Heart right ventricle (tissue), 16 donors: ENCODE results near the gene ALDOB. TPM values are rescaled to one million over a fixed set of nuclear protein-coding genes. Genes with fewer than 3 reads are reported as not detected.

Experiments
- ATAC-seq, 8 donors: fragments of 200-7000 bp; cut with Tn5 transposase; one replicate each; pipeline ENCODE4 v1.9.1; 2020; ENCODE audit warnings: mild to moderate bottlenecking in 8 of 8, moderate library complexity in 8 of 8, moderate number of reproducible peaks in 1 of 8
- DNase-seq, 2 donors: peaks; one replicate each; pipeline ENCODE4 v3.0.0-alpha.2; 2020
- H3K27ac ChIP-seq, 10 donors: fragments of 200-600 bp; sonication (generic) in 2 of 10; one replicate each; pipeline versions ENCODE4 v1.5.0 to v1.8.0; 2020 to 2022; ENCODE audit warnings: mild to moderate bottlenecking in 3 of 10
- H3K27me3 ChIP-seq, 7 donors: fragments of 200-600 bp; one replicate each; pipeline ENCODE4 v1.8.0; 2021 to 2022; ENCODE audit warnings: mild to moderate bottlenecking in 2 of 7
- H3K36me3 ChIP-seq, 9 donors: fragments of 200-600 bp; sonication (generic) in 1 of 9; one replicate each; pipeline versions ENCODE4 v1.5.0 to v1.8.0; 2020 to 2022; ENCODE audit warnings: mild to moderate bottlenecking in 2 of 9
- H3K4me1 ChIP-seq, 9 donors: fragments of 200-600 bp; sonication (generic) in 1 of 9; one replicate each; pipeline versions ENCODE4 v1.5.0 to v1.8.0; 2020 to 2022; ENCODE audit warnings: mild to moderate bottlenecking in 4 of 9
- H3K4me3 ChIP-seq, 10 donors: fragments of 200-600 bp; sonication (generic) in 2 of 10; one replicate each; pipeline versions ENCODE4 v1.5.0 to v1.8.0; 2020 to 2022; ENCODE audit warnings: mild to moderate bottlenecking in 7 of 10, moderate library complexity in 2 of 10
- H3K9me3 ChIP-seq, 11 donors: fragments of 200-600 bp in 10 of 11; sonication (generic) in 2 of 11; one replicate each; pipeline versions ENCODE4 v1.5.0 to v1.8.0; 2013 to 2022; ENCODE audit warnings: mild to moderate bottlenecking in 2 of 11, control low read depth in 1 of 11, moderate library complexity in 1 of 11
- CTCF ChIP-seq, 9 donors: fragments of 200-600 bp; sonication (generic) in 2 of 9; IDR thresholded peaks; one replicate each; pipeline versions ENCODE4 v1.5.0 to v1.8.0; 2021 to 2022; ENCODE audit warnings: antibody characterized with exemption in 9 of 9, mild to moderate bottlenecking in 5 of 9, moderate library complexity in 1 of 9
- WGBS, 2 donors: extraction: QIAGEN DNeasy Blood & Tissue Kit; methylation state at CpG; one replicate each; pipeline ENCODE4 v1.1.7; 2013; ENCODE audit warnings: inconsistent platforms in 1 of 2; 5-methylcytosine and 5-hydroxymethylcytosine counted together
- intact Hi-C, 10 donors: fragments of 100-400 bp; cut with DNase I; formaldehyde crosslinking; loops; one replicate each; pipeline versions ENCODE4 v1.11.1 to v1.14.2; 2022
- polyA plus RNA-seq, 2 donors: library from polyadenylated mRNA; stranded (reverse); fragments of 200-250 nt; gene quantifications; one replicate each; pipeline ENCODE4 v1.2.3, GENCODE V29; 2013
- total RNA-seq, 10 donors: library from RNA; stranded (reverse); fragmentation: NEBNext Ultra II Directional in 3 of 10; extraction: Animal tissue kit (Norgen Biotek cat#: 25700) in 3 of 10; gene quantifications; one replicate each; pipeline versions ENCODE4 v1.2.1 to v1.2.4, GENCODE V29; 2021 to 2023
- donor health status: Arrhythmogenic right ventricular cardiomyopathy.
- donor health status: ischemic (EF 13 %, LVEDD 7.1; RV severe dilation, severe dysfunction).
- donor health status: healthy with polysubstance abuse.
- donor health status: DM: no; HTN: yes; CAD: no.
- donor health status: DM: no; HTN: no; CAD: no.
- donor health status: ischemic (EF 25% LVEDD 6.9; RV normal size, moderate dysfunction).
- donor health status: ischemic (EF 25% LVEDD 5.7; RV mildly dilated, moderate dysfunction).
- donor health status: healthy.
- donor health status: DM: yes; HTN: yes; CAD: no.
- donor health status: Ischemic cardiomyopathy.
- donor health status: ischemic (EF 35%, LVEDD 5.7; RV mildly dilated, moderate dysfunction).
- donor health status: nonischemic (EF 11% LVEDD 7.7; RV severe dilation, severe dysfunction).
- donor health status: DM: yes; HTN: yes; CAD: no.
- donor health status: PGD.
- donor health status: ischemic (EF 29% LVEDD 5.4; RV normal size, mild dysfunction).
- donor health status: nonischemic (EF 23%, LVEDD 6.1; RV moderate dilation, normal function).

ALDOB gene
- total and polyA plus RNA-seq, 12 donors: 0.17 to 1.4 (median 0.44) TPM; not detected in 2

- H3K4me3 ChIP-seq: no peak overlapping the region
- intact Hi-C loops: no loop called here
- H3K9me3 ChIP-seq: peaks cover 0 to 27% (median 10%) of the 10 kb centered on the region in 11 donors
- no peak overlapping the region for H3K27ac ChIP-seq
- no peaks in the 10 kb centered on the region for H3K4me1 ChIP-seq
- H3K27me3 ChIP-seq: no peaks in the 10 kb centered on the region
- no peaks in the 10 kb centered on the region for H3K36me3 ChIP-seq
- no peak for TF ChIP-seq CTCF (IDR thresholded peaks at IDR 0.05)
- 94 to 96% methylated on average over 3 of the region's 3 CpGs for WGBS, 2 donors
- no peak for ATAC-seq
- DNase-seq: no peak
Observed at GRCh38 chr9:101381118-101381517, 54.5 kb downstream of the ALDOB start.

GRCh38 chr9:101380295-101380694 lies 55.3 kb downstream of the ALDOB start:
- H3K9me3 ChIP-seq: peaks cover 0 to 23% (median 6%) of the 10 kb centered on the region in 11 donors
- no peak for ATAC-seq
- no peak for TF ChIP-seq CTCF (IDR thresholded peaks at IDR 0.05)
- DNase-seq: no peak
- no peaks in the 10 kb centered on the region for H3K27me3 ChIP-seq
- intact Hi-C loops: no loop called here
- H3K4me1 ChIP-seq: no peaks in the 10 kb centered on the region
- H3K4me3 ChIP-seq: no peak overlapping the region
- H3K36me3 ChIP-seq: no peaks in the 10 kb centered on the region
- no peak overlapping the region for H3K27ac ChIP-seq

GRCh38 chr9:101376111-101376848 lies 59.3 kb downstream of the ALDOB start:
- H3K4me1 ChIP-seq: no peaks in the 10 kb centered on the region
- DNase-seq: no peak
- H3K36me3 ChIP-seq: no peaks in the 10 kb centered on the region
- no peak overlapping the region for H3K27ac ChIP-seq
- no peaks in the 10 kb centered on the region for H3K27me3 ChIP-seq
- intact Hi-C loops: no loop called here
- H3K9me3 ChIP-seq: peaks cover 0 to 12% (median 0%) of the 10 kb centered on the region in 11 donors
- H3K4me3 ChIP-seq: no peak overlapping the region
- no peak for ATAC-seq
- TF ChIP-seq CTCF (IDR thresholded peaks at IDR 0.05): no peak
- WGBS, 2 donors: 59 to 75% methylated on average over 6 of the region's 6 CpGs

- DNase-seq (no peak), ATAC-seq (no peak)
- TF ChIP-seq CTCF (IDR thresholded peaks at IDR 0.05): no peak
- no peaks in the 10 kb centered on the region for H3K27me3 ChIP-seq
- 87 to 89% methylated on average over 12 of the region's 12 CpGs for WGBS, 2 donors
- intact Hi-C loops: no loop called here
- H3K9me3 ChIP-seq: peaks cover 0 to 12% (median 0%) of the 10 kb centered on the region in 11 donors
- H3K4me3 ChIP-seq: no peak overlapping the region
- H3K4me1 ChIP-seq: no peaks in the 10 kb centered on the region
- H3K36me3 ChIP-seq: no peaks in the 10 kb centered on the region
- H3K27ac ChIP-seq: no peak overlapping the region
Observed at GRCh38 chr9:101375546-101375945, 60.0 kb downstream of the ALDOB start.
